NCI-H460 (cell line): ENCODE results near the gene SLC43A2. TPM values are rescaled to one million over a fixed set of nuclear protein-coding genes. Genes with fewer than 3 reads are reported as not detected.
"Not testable (repeated sequence)": the region's sequence is repeated elsewhere in the genome, so short reads cannot be mapped to it uniquely, and the experiment has no call there.

Source experiments
- DNase-seq: peaks from one replicate; pipeline ENCODE4 v3.0.0-alpha.2; 2016; ENCODE audit warnings: low read depth; ENCODE audit errors: extremely low read depth
- polyA plus RNA-seq: library from polyadenylated mRNA; depleted of rRNA; stranded (reverse); fragments of >200 nt; gene quantifications from 2 replicates; pipeline ENCODE4 v1.2.3, GENCODE V29; 2014; cell fraction: nucleus; rRNA removed
- total RNA-seq: library from RNA; depleted of rRNA; stranded (reverse); fragments of >200 nt; shearing (Covaris generic); gene quantifications from 2 replicates; pipeline ENCODE4 v1.2.3, GENCODE V29; 2014; rRNA removed

Gene SLC43A2
- 0.92 and 1.3 TPM in 2 replicates for total RNA-seq
- polyA plus RNA-seq: 2.2 and 11.8 TPM in 2 replicates

GRCh38 chr17:1627982-1628855 is at the start of gene SLC43A2:
Gene SLC43A2 (minus strand): TSS chr17:1628834. CDS start chr17:1627874, 960 bp downstream.
- peak; percentile 69 for DNase-seq

GRCh38 chr17:1676401-1676800 is 47.8 kb upstream of the SLC43A2 start:
- DNase-seq: no peak

- DNase-seq: no peak
Observed at GRCh38 chr17:1673041-1673785, 44.6 kb upstream of the SLC43A2 start.

GRCh38 chr17:1663934-1664333 is 35.3 kb upstream of the SLC43A2 start:
- DNase-seq: not testable (repeated sequence)

GRCh38 chr17:1661045-1661444 is 32.4 kb upstream of the SLC43A2 start:
- DNase-seq: no peak

- DNase-seq: no peak
Observed at GRCh38 chr17:1658100-1658499, 29.5 kb upstream of the SLC43A2 start.

GRCh38 chr17:1653735-1654134 is 25.1 kb upstream of the SLC43A2 start:
- no peak for DNase-seq

GRCh38 chr17:1652794-1653193 is 24.2 kb upstream of the SLC43A2 start:
- not testable (repeated sequence) for DNase-seq

GRCh38 chr17:1651559-1651844 is 22.9 kb upstream of the SLC43A2 start:
- DNase-seq: no peak

GRCh38 chr17:1650731-1651558 is 22.3 kb upstream of the SLC43A2 start:
- DNase-seq: no peak

- DNase-seq: peak; percentile 24
Observed at GRCh38 chr17:1649844-1650501, 21.3 kb upstream of the SLC43A2 start, which contains the start of gene RILP. Gene RILP (minus strand): TSS chr17:1649866. CDS start chr17:1649804, 62 bp downstream.

- DNase-seq: peak; percentile 94
Observed at GRCh38 chr17:1648963-1649843, 20.6 kb upstream of the SLC43A2 start.

- no peak for DNase-seq
Observed at GRCh38 chr17:1648173-1648962, 19.7 kb upstream of the SLC43A2 start.

GRCh38 chr17:1647802-1648171 is 19.2 kb upstream of the SLC43A2 start:
- no peak for DNase-seq

- no peak for DNase-seq
Observed at GRCh38 chr17:1646199-1646875, 17.7 kb upstream of the SLC43A2 start.

- no peak for DNase-seq
Observed at GRCh38 chr17:1645207-1646171, 16.9 kb upstream of the SLC43A2 start, which contains the start of gene SCARF1. Gene SCARF1 (minus strand): TSS chr17:1645732. CDS start chr17:1645697, 35 bp downstream.
